PC-9 (cell line): ENCODE data around the gene CNOT6L.

Source experiments
- EZH2 ChIP-seq: fragments of 200-600 bp; sonication (generic); IDR thresholded peaks from 2 replicates; pipeline ENCODE4 v1.8.0; 2017; ENCODE audit warnings: antibody characterized with exemption, low read depth
- TF ChIP-seq, protein P1 (sequence below): fragments of 200-600 bp; sonication (generic); conservative IDR thresholded peaks from 2 replicates; pipeline ENCODE4 v1.6.1; 2017; ENCODE audit warnings: mixed run types, antibody characterized with exemption, mild to moderate bottlenecking, moderate library complexity

DNA sequence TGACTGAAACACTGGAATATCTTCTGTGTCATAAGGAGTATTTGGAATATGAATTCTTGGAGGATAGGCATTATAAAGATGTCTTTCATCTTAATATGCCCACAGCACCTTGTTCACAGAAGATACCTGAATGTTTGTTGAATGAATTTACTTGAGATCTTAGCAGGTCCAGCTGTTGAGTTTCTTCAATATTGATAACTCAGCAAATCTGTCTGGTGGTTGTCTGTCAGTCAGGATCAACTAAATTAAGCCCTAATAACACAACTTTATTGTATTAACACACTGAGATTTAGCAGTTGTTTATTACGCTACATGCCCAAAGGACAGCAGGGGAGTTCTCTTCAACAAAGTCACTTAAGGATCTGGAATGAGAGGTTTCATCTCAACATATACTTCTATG is 106.5 kb downstream of the CNOT6L start:
- TF ChIP-seq, protein P1, sequence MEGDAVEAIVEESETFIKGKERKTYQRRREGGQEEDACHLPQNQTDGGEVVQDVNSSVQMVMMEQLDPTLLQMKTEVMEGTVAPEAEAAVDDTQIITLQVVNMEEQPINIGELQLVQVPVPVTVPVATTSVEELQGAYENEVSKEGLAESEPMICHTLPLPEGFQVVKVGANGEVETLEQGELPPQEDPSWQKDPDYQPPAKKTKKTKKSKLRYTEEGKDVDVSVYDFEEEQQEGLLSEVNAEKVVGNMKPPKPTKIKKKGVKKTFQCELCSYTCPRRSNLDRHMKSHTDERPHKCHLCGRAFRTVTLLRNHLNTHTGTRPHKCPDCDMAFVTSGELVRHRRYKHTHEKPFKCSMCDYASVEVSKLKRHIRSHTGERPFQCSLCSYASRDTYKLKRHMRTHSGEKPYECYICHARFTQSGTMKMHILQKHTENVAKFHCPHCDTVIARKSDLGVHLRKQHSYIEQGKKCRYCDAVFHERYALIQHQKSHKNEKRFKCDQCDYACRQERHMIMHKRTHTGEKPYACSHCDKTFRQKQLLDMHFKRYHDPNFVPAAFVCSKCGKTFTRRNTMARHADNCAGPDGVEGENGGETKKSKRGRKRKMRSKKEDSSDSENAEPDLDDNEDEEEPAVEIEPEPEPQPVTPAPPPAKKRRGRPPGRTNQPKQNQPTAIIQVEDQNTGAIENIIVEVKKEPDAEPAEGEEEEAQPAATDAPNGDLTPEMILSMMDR: no peak
- no peak for TF ChIP-seq EZH2
